Ascending aorta (tissue), 2 donors: ENCODE results near the gene RNF14. TPM values are rescaled to one million over a fixed set of nuclear protein-coding genes. Genes with fewer than 3 reads are reported as not detected.

Experiments
- DNase-seq, 2 donors: peaks; one replicate each; pipeline ENCODE4 v3.0.0-alpha.2; 2019; ENCODE audit warnings: low spot score in 2 of 2
- H3K27ac ChIP-seq, 2 donors: fragments of 200-600 bp; sonication (generic); one replicate each; pipeline ENCODE4 v1.5.1; 2016 to 2017; ENCODE audit warnings: mild to moderate bottlenecking in 1 of 2
- H3K27me3 ChIP-seq: fragments of 200-600 bp; sonication (generic); one replicate; pipeline ENCODE4 v1.5.1; 2017
- H3K36me3 ChIP-seq, 2 donors: fragments of 200-600 bp; sonication (generic); one replicate each; pipeline ENCODE4 v1.5.1; 2016
- H3K4me1 ChIP-seq, 2 donors: fragments of 200-600 bp; sonication (generic); one replicate each; pipeline ENCODE4 v1.5.1; 2016 to 2017; ENCODE audit warnings: mild to moderate bottlenecking in 1 of 2
- H3K4me3 ChIP-seq, 2 donors: fragments of 200-600 bp; sonication (generic); one replicate each; pipeline ENCODE4 v1.5.1; 2016 to 2017; ENCODE audit warnings: mild to moderate bottlenecking in 1 of 2
- H3K9me3 ChIP-seq, 2 donors: fragments of 200-600 bp; sonication (generic); one replicate each; pipeline ENCODE4 v1.5.1; 2016
- intact Hi-C: fragments of 100-400 bp; cut with DNase I; formaldehyde crosslinking; loops from one replicate; pipeline ENCODE4 v1.15.1; 2023
- total RNA-seq: library from RNA; depleted of rRNA; stranded (reverse); fragments of >200 nt; gene quantifications from one replicate; pipeline ENCODE4 v1.1.0, GENCODE V29; 2016
- TF ChIP-seq, protein P1 (sequence below), 3 experiments: fragments of 200-600 bp in 2 of 3; fragments of 450-650 bp in 1 of 3; sonication (generic) in 2 of 3; IDR thresholded peaks; one replicate each; pipeline ENCODE4 v1.5.1; 2016 to 2019; ENCODE audit warnings: antibody characterized with exemption in 3 of 3, mild to moderate bottlenecking in 1 of 3, moderate library complexity in 1 of 3

Gene RNF14
- total RNA-seq, 1 donor from 2014 or later: 8.8 TPM

DNA sequence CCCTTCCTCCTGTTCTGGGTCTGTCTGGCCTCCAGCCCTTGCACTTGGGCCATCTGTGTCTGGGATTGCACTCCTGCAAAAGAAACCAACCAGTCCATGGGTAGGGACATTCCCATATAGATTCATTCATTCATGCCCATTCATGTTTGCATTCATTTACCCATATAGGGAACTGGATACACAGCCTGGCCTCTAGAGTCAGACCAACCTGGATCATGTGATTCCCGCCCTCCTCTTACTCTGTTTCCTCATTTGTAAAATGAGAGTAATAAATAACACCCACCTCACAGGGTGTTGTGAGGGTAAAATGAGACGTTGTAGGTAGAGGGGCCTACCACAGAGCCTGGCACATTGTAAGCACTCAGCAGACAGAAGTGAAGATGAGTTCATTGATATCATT lies 19.4 kb upstream of the RNF14 start:
- H3K4me1 ChIP-seq: peaks cover 0 to 2% of the 10 kb centered on the region in 2 donors
- intact Hi-C loops: no loop called here
- H3K27ac ChIP-seq: no peak overlapping the region
- no peak for DNase-seq
- H3K9me3 ChIP-seq: no peaks in the 10 kb centered on the region
- TF ChIP-seq, protein P1, sequence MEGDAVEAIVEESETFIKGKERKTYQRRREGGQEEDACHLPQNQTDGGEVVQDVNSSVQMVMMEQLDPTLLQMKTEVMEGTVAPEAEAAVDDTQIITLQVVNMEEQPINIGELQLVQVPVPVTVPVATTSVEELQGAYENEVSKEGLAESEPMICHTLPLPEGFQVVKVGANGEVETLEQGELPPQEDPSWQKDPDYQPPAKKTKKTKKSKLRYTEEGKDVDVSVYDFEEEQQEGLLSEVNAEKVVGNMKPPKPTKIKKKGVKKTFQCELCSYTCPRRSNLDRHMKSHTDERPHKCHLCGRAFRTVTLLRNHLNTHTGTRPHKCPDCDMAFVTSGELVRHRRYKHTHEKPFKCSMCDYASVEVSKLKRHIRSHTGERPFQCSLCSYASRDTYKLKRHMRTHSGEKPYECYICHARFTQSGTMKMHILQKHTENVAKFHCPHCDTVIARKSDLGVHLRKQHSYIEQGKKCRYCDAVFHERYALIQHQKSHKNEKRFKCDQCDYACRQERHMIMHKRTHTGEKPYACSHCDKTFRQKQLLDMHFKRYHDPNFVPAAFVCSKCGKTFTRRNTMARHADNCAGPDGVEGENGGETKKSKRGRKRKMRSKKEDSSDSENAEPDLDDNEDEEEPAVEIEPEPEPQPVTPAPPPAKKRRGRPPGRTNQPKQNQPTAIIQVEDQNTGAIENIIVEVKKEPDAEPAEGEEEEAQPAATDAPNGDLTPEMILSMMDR (IDR thresholded peaks at IDR 0.05): no peak
- H3K4me3 ChIP-seq: no peak overlapping the region
- H3K27me3 ChIP-seq: no peaks in the 10 kb centered on the region
- H3K36me3 ChIP-seq: no peaks in the 10 kb centered on the region

DNA sequence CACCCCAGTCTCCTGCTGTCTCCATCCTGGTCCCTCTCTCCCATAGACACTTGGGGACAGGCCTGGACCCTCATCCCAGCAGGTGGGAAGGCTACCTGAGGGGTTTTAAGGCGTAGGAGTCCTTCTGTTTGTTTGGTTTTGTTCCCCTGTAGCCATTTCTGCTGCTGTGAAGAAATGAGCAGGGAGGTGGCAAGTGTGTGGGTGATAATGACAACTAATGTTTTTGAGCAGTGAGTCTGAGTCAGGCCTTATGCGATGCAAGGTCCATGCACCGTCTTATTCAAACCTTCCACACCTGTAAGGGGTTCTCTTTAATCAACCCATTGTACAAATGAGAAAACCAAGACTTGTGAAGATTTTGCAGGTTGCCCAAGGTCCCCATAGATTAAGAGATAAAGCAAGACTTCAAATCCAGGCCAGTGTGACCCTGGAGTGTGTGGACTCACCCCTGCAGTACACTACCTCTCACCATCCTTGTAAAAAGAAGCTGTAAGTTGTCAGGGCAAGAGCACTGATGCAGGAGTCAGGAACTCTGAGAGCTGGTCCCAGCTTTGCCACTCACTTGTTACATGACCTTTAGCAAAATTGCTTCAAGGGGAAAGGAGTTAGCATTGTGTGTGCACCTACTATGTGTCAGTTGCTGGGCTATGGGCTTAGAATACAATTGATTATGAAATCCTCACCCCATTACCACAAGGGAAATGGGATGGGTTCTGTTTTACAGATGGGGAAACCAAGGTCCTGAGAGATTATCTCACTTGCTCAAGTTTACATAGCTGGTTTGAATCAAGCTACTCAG lies 18.5 kb upstream of the RNF14 start:
- peaks cover 0 to 1% of the 10 kb centered on the region in 2 donors for H3K4me1 ChIP-seq
- no peak for DNase-seq
- intact Hi-C loops: no loop called here
- TF ChIP-seq, protein P1 (IDR thresholded peaks at IDR 0.05): no peak
- no peak overlapping the region for H3K4me3 ChIP-seq
- H3K27ac ChIP-seq: no peak overlapping the region
- no peaks in the 10 kb centered on the region for H3K27me3 ChIP-seq
- no peaks in the 10 kb centered on the region for H3K36me3 ChIP-seq
- no peaks in the 10 kb centered on the region for H3K9me3 ChIP-seq

DNA sequence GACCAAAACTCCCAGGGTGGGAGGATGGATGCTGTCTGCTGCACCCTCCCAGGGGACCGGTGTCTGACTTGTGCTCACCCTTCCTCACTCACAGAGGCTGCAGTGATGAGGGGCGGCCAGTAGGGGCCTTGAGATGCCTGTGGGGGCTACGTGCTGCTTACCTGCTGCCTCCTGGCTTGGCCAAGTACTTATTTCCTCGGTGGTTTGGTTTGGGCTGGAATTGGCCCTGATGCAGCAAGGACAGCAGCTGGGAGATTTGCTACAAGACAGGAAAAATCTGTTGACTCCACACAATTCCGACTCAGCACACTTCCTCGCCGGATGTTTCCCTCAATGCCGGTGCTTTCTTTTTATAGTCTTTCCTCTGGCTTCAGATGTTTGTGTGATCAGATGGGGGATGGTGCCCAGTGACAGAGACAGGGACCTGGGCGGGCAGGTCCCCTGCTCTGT lies 17.5 kb upstream of the RNF14 start:
- Histone ChIP-seq H3K27ac (no peak overlapping the region), H3K9me3 (no peaks in the 10 kb centered on the region), H3K4me1 (no peaks in the 10 kb centered on the region), H3K4me3 (no peak overlapping the region), H3K27me3 (no peaks in the 10 kb centered on the region), H3K36me3 (peaks cover 0 to 3% of the 10 kb centered on the region in 2 donors)
- intact Hi-C loops: no loop called here
- TF ChIP-seq, protein P1 (IDR thresholded peaks at IDR 0.05): no peak
- DNase-seq: no peak

DNA sequence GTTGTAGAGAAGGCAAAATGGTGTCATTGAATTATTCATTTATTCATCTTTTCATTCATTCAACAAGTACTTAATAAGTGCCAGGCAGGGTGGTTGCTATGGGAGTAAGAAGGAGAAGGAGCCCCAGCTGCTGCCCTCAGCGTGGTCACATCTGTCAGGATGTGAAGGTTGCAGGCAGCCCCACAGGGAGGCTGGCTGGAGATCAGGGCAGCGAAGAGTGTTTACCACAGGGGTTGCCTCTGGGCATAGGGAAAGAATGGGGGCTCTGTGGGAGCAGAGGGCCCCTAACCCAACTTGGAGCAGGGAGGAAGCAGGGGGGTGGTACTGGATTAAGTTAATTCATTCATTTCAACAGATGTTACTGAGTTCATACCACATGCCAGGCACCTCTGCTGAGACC lies 16.9 kb upstream of the RNF14 start:
- Histone ChIP-seq H3K27ac (no peak overlapping the region), H3K27me3 (no peaks in the 10 kb centered on the region), H3K4me1 (no peaks in the 10 kb centered on the region), H3K9me3 (no peaks in the 10 kb centered on the region), H3K4me3 (no peak overlapping the region), H3K36me3 (peaks cover 0 to 3% of the 10 kb centered on the region in 2 donors)
- TF ChIP-seq, protein P1 (IDR thresholded peaks at IDR 0.05): no peak
- DNase-seq: no peak
- intact Hi-C loops: no loop called here

DNA sequence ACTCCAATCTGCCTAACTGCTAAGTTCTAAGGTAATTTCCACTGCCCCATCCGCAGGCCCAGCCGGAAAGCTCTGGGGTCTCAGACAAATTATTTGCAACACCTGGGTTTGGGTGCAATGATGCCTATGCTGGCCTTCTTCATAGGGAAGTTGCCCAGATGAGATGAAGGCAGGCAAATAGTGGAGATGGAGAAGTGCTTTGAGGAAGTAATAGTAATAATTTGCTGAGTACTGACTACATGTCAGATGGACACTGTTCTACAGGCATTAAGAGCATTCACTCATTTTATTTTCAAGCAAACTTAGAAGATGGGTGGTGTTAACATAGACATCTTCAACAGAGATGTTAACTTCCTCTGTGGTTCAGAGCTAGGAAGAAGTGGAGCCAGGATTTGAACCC lies 14.7 kb upstream of the RNF14 start:
- no peaks in the 10 kb centered on the region for H3K4me1 ChIP-seq
- TF ChIP-seq, protein P1 (IDR thresholded peaks at IDR 0.05): no peak
- intact Hi-C loops: no loop called here
- H3K27me3 ChIP-seq: no peaks in the 10 kb centered on the region
- H3K27ac ChIP-seq: no peak overlapping the region
- H3K9me3 ChIP-seq: no peaks in the 10 kb centered on the region
- H3K36me3 ChIP-seq: peaks cover 0 to 3% of the 10 kb centered on the region in 2 donors
- DNase-seq: no peak
- no peak overlapping the region for H3K4me3 ChIP-seq
